H1 (cell line): ENCODE measurements around the gene TMEM59L.
A peak's percentile ranks its signal among the peaks of the same experiment; 100 is the strongest.

Source experiments
- EZH2 ChIP-seq: fragments of 200-600 bp; sonication (generic); IDR thresholded peaks from 2 replicates; pipeline ENCODE4 v1.7.1; 2012; ENCODE audit warnings: low read depth, mild to moderate bottlenecking, moderate library complexity, low read length, inconsistent platforms; ENCODE audit not compliant: severe bottlenecking
- GABPA ChIP-seq: IDR thresholded peaks from 2 replicates; pipeline ENCODE4 v1.6.1; 2011; ENCODE audit warnings: mild to moderate bottlenecking, low read length, moderate library complexity, borderline replicate concordance; ENCODE audit not compliant: insufficient read depth
- HDAC6 ChIP-seq: IDR thresholded peaks from one replicate; pipeline ENCODE4 v1.7.1; 2012; ENCODE audit warnings: low read depth, mild to moderate bottlenecking, inconsistent platforms, low read length, moderate library complexity
- KDM1A ChIP-seq: fragments of 200-600, 300-600 bp; sonication (generic); IDR thresholded peaks from 2 replicates; pipeline ENCODE4 v1.7.1; 2016; ENCODE audit warnings: mild to moderate bottlenecking, low read length, borderline replicate concordance
- POLR2A ChIP-seq, 2 experiments: IDR thresholded peaks; 1 replicate in 1 of 2; 2 replicates in 1 of 2; pipeline ENCODE4 v1.6.1; 2011; ENCODE audit warnings: low read depth in 2 of 2, low read length in 2 of 2, mild to moderate bottlenecking in 2 of 2; ENCODE audit errors: control extremely low read depth in 1 of 2
- POLR2AphosphoS5 ChIP-seq: IDR thresholded peaks from 2 replicates; pipeline ENCODE4 v1.6.1; 2011; ENCODE audit warnings: low read depth, low read length
- RXRA ChIP-seq: IDR thresholded peaks from 2 replicates; pipeline ENCODE4 v1.6.1; 2011; ENCODE audit warnings: low read depth, mild to moderate bottlenecking, low read length, moderate library complexity; ENCODE audit not compliant: insufficient read depth
- SP4 ChIP-seq: IDR thresholded peaks from 2 replicates; pipeline ENCODE4 v1.6.1; 2012; ENCODE audit warnings: low read length, inconsistent platforms
- SRF ChIP-seq: IDR thresholded peaks from 2 replicates; pipeline ENCODE4 v1.6.1; 2011; ENCODE audit warnings: mild to moderate bottlenecking, low read depth, low read length, moderate library complexity
- TAF1 ChIP-seq: IDR thresholded peaks from 2 replicates; pipeline ENCODE4 v1.6.1; 2011; ENCODE audit warnings: mild to moderate bottlenecking, low read depth, low read length
- TF ChIP-seq, protein P1 (sequence below), 3 experiments: IDR thresholded peaks; 1 replicate in 2 of 3; 2 replicates in 1 of 3; pipeline versions ENCODE4 v1.5.1 to v1.6.1; 2011; ENCODE audit warnings: low read length in 3 of 3, mild to moderate bottlenecking in 3 of 3, inconsistent platforms in 2 of 3, low read depth in 1 of 3, moderate library complexity in 1 of 3; ENCODE audit not compliant: insufficient read depth in 1 of 3; ENCODE audit errors: control extremely low read depth in 1 of 3
- TF ChIP-seq, protein P2 (sequence below): IDR thresholded peaks from 2 replicates; pipeline ENCODE4 v1.6.1; 2012; ENCODE audit warnings: inconsistent platforms

DNA sequence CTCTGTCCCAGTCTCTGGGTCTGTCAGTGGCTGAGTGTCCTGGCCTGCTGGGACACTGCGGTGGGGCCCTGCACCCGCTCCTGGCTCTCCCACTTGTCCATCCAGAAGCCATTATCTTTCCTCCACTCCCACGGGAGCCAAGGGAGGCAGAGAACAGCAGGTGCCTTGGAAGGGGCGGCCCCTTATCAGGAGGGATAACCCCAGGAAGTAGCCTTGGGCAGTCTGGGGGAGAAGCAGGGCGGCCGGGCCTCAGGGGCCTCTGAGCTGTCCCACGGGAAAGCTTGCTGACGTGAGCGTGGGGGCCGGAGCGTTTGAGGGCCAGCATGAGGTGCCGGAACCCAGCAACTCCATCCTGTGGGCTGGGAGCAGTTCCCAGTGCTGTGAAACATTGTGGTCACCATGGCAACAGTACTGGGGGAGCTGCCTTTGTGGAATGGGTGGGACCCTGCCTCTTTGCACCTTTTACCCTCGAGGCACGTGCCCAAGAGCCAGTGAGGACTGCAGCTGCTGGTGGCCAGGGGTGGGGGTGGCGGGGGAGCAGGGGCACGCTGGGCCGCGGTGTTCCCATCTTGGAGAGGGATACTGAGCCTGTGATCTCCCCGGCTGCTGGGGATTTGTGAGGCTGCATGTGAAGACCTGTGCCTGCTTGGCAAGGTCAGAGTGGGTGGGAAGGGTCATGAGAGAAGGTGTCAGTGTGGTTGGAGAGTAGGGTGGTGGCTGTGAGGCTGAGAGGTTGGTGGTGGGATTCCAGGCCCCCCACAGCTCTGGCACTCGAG, 45.1 kb downstream of the TMEM59L start:
- no peak for TF ChIP-seq SRF
- TF ChIP-seq GABPA = no peak
- TF ChIP-seq, protein P1, sequence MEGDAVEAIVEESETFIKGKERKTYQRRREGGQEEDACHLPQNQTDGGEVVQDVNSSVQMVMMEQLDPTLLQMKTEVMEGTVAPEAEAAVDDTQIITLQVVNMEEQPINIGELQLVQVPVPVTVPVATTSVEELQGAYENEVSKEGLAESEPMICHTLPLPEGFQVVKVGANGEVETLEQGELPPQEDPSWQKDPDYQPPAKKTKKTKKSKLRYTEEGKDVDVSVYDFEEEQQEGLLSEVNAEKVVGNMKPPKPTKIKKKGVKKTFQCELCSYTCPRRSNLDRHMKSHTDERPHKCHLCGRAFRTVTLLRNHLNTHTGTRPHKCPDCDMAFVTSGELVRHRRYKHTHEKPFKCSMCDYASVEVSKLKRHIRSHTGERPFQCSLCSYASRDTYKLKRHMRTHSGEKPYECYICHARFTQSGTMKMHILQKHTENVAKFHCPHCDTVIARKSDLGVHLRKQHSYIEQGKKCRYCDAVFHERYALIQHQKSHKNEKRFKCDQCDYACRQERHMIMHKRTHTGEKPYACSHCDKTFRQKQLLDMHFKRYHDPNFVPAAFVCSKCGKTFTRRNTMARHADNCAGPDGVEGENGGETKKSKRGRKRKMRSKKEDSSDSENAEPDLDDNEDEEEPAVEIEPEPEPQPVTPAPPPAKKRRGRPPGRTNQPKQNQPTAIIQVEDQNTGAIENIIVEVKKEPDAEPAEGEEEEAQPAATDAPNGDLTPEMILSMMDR (IDR thresholded peaks at IDR 0.05; ENCODE audit: control extremely low read depth in 1 of 3, insufficient read depth in 1 of 3, low read depth in 1 of 3, low read length in 3 of 3) = no peak
- no peak for TF ChIP-seq SP4
- TF ChIP-seq TAF1 = no peak
- no peak for TF ChIP-seq HDAC6
- no peak for TF ChIP-seq POLR2AphosphoS5
- TF ChIP-seq RXRA = no peak
- no peak for TF ChIP-seq KDM1A
- TF ChIP-seq POLR2A (IDR thresholded peaks at IDR 0.05; ENCODE audit: control extremely low read depth in 1 of 2, low read depth in 2 of 2, low read length in 2 of 2) = no peak
- no peak for TF ChIP-seq EZH2
- TF ChIP-seq, protein P2, sequence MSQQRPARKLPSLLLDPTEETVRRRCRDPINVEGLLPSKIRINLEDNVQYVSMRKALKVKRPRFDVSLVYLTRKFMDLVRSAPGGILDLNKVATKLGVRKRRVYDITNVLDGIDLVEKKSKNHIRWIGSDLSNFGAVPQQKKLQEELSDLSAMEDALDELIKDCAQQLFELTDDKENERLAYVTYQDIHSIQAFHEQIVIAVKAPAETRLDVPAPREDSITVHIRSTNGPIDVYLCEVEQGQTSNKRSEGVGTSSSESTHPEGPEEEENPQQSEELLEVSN = 0 out of 2 replicates have a peak, but pooled peaks have one; percentile 23
